ENCODE measurements around the gene CLPSL1. TPM values are rescaled to one million over a fixed set of nuclear protein-coding genes. Genes with fewer than 3 reads are reported as not detected.

The CLPSL1 gene
- total and polyA plus RNA-seq, 2 of the 13 experiments (the other 11 are each of a cell fraction or from before 2014, with no cell fraction given), result not detected

DNA sequence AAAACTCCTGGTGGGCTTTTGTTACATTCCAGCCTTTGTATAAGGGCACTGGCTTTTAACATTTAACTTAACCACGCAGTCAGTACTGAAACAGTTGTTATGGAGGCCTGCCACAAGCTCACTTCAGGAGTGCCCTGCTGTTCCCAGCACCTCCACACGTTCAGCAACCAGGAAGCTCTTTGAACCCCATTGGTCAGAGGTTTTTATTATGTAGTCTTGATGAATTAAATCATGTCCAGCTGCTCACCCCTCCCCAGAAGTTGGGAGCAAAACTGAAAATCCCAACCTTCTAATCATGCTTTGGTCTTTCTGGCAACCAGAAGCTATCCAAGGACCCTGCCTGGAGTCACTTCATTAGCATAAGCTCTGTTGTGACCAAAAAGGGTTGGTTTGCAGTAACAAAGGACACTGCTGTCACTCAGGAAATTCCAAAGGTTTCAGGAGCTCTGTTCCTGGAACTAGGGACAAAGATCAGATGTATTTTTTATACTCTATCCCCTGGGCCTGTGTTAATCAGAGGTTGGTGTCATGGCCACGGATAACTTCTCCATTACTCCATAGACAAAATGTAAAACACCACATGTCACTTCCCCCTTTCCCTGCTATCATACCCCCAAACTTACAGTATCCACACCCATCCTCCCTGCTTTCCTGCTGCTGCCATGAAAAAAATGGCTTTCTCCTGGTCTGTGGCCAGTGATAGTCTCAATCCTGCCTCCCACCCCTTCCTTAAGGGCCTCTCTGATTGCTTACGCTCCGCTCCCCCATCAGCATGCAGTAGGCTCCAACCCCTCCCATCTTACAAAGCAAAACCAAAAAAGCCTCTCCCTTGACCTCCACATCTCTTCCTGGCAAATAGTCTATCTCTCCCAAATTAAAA lies 40.9 kb upstream of the CLPSL1 start (continued):
- TF ChIP-seq ZNF589 (CRISPR knock-in tag; conservative IDR thresholded peaks at IDR 0.05) (no peak), ISL2 (CRISPR knock-in tag; IDR thresholded peaks at IDR 0.05) (no peak), HDAC1 (CRISPR knock-in tag; IDR thresholded peaks at IDR 0.05) (no peak), MEIS1 (CRISPR knock-in tag; IDR thresholded peaks at IDR 0.05; ENCODE audit: borderline replicate concordance) (peak; percentile 90), ZNF124 (CRISPR knock-in tag; IDR thresholded peaks at IDR 0.05) (0 out of 2 replicates have a peak, but pooled peaks have one; percentile 54), HNF4A (CRISPR knock-in tag; IDR thresholded peaks at IDR 0.05) (peak; percentile 89), ERF (CRISPR knock-in tag; IDR thresholded peaks at IDR 0.05) (peak; percentile 72), ZNF230 (CRISPR knock-in tag; IDR thresholded peaks at IDR 0.05) (0 out of 2 replicates have a peak, but pooled peaks have one; percentile 13), SOX13 (IDR thresholded peaks at IDR 0.05) (peak; percentile 65), SOX13 (CRISPR knock-in tag; conservative IDR thresholded peaks at IDR 0.05 in 1 of 2, IDR thresholded peaks at IDR 0.05 in 1 of 2) (peak in 1 of 2 experiments; percentile 92; a peak in 2 of 4 replicates), SALL1 (CRISPR knock-in tag; IDR thresholded peaks at IDR 0.05) (peak; percentile 37; the same call in 1 of the 2 replicates), ZNF180 (CRISPR knock-in tag; IDR thresholded peaks at IDR 0.05; ENCODE audit: borderline replicate concordance, low read depth) (no peak), MXD4 (CRISPR knock-in tag; IDR thresholded peaks at IDR 0.05) (peak; percentile 48; the same call in 1 of the 2 replicates), MEIS2 (CRISPR knock-in tag; IDR thresholded peaks at IDR 0.05) (peak; percentile 95), KDM4B (CRISPR knock-in tag; IDR thresholded peaks at IDR 0.05) (no peak), ZMYM4 (CRISPR knock-in tag; IDR thresholded peaks at IDR 0.05) (peak; percentile 39; the same call in 1 of the 2 replicates), ZFX (CRISPR knock-in tag; IDR thresholded peaks at IDR 0.05; ENCODE audit: low read depth) (peak; percentile 48; the same call in 1 of the 2 replicates), PPARG (CRISPR knock-in tag; conservative IDR thresholded peaks at IDR 0.05) (0 out of 2 replicates have a peak, but pooled peaks have one; percentile 68), FOXP1 (IDR thresholded peaks at IDR 0.05) (no peak), FOXP1 (CRISPR knock-in tag; IDR thresholded peaks at IDR 0.05) (peak; percentile 54), KLF12 (CRISPR knock-in tag; IDR thresholded peaks at IDR 0.05; ENCODE audit: borderline replicate concordance) (0 out of 2 replicates have a peak, but pooled peaks have one; percentile 53), RXRB (CRISPR knock-in tag; IDR thresholded peaks at IDR 0.05; ENCODE audit: borderline replicate concordance) (0 out of 2 replicates have a peak, but pooled peaks have one; percentile 18)
- TF ChIP-seq, protein P1, sequence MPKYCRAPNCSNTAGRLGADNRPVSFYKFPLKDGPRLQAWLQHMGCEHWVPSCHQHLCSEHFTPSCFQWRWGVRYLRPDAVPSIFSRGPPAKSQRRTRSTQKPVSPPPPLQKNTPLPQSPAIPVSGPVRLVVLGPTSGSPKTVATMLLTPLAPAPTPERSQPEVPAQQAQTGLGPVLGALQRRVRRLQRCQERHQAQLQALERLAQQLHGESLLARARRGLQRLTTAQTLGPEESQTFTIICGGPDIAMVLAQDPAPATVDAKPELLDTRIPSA (CRISPR knock-in tag; IDR thresholded peaks at IDR 0.05; ENCODE audit: borderline replicate concordance), result no peak
- TF ChIP-seq, protein P2, sequence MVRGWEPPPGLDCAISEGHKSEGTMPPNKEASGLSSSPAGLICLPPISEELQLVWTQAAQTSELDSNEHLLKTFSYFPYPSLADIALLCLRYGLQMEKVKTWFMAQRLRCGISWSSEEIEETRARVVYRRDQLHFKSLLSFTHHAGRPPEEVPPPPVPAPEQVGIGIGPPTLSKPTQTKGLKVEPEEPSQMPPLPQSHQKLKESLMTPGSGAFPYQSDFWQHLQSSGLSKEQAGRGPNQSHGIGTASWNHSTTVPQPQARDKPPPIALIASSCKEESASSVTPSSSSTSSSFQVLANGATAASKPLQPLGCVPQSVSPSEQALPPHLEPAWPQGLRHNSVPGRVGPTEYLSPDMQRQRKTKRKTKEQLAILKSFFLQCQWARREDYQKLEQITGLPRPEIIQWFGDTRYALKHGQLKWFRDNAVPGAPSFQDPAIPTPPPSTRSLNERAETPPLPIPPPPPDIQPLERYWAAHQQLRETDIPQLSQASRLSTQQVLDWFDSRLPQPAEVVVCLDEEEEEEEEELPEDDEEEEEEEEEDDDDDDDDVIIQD (CRISPR knock-in tag; IDR thresholded peaks at IDR 0.05; ENCODE audit: low read depth), result peak; percentile 79; the same call in 1 of the 2 replicates
- TF ChIP-seq, protein P3, sequence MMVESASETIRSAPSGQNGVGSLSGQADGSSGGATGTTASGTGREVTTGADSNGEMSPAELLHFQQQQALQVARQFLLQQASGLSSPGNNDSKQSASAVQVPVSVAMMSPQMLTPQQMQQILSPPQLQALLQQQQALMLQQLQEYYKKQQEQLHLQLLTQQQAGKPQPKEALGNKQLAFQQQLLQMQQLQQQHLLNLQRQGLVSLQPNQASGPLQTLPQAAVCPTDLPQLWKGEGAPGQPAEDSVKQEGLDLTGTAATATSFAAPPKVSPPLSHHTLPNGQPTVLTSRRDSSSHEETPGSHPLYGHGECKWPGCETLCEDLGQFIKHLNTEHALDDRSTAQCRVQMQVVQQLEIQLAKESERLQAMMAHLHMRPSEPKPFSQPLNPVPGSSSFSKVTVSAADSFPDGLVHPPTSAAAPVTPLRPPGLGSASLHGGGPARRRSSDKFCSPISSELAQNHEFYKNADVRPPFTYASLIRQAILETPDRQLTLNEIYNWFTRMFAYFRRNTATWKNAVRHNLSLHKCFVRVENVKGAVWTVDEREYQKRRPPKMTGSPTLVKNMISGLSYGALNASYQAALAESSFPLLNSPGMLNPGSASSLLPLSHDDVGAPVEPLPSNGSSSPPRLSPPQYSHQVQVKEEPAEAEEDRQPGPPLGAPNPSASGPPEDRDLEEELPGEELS (CRISPR knock-in tag; IDR thresholded peaks at IDR 0.05), result peak; percentile 62
- TF ChIP-seq, protein P4, sequence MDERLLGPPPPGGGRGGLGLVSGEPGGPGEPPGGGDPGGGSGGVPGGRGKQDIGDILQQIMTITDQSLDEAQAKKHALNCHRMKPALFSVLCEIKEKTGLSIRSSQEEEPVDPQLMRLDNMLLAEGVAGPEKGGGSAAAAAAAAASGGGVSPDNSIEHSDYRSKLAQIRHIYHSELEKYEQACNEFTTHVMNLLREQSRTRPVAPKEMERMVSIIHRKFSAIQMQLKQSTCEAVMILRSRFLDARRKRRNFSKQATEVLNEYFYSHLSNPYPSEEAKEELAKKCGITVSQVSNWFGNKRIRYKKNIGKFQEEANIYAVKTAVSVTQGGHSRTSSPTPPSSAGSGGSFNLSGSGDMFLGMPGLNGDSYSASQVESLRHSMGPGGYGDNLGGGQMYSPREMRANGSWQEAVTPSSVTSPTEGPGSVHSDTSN (CRISPR knock-in tag; IDR thresholded peaks at IDR 0.05), result peak; percentile 83
